HG02973 (cell line): Measurements from ENCODE around the gene AKAP9.
"Not testable (repeated sequence)": the region's sequence is repeated elsewhere in the genome, so short reads cannot be mapped to it uniquely, and the experiment has no call there.

Source experiments
- ATAC-seq: cut with Tn5 transposase; IDR thresholded peaks from one replicate; pipeline ENCODE4 v1.9.1; 2021; ENCODE audit warnings: moderate library complexity; ENCODE audit not compliant: unreplicated experiment

AKAP9 gene

GRCh38 chr7:92002720-92003119 is 62.1 kb downstream of the AKAP9 start:
- peak; percentile 72 for ATAC-seq

GRCh38 chr7:92006046-92006445 is 65.4 kb downstream of the AKAP9 start:
- ATAC-seq, result no peak

GRCh38 chr7:92010215-92010614 is 69.6 kb downstream of the AKAP9 start:
- no peak for ATAC-seq

- no peak for ATAC-seq
Measured at GRCh38 chr7:92013611-92014010, 72.9 kb downstream of the AKAP9 start.

GRCh38 chr7:92020636-92021035 is 80.0 kb downstream of the AKAP9 start:
- no peak for ATAC-seq

GRCh38 chr7:92025260-92025659 is 84.6 kb downstream of the AKAP9 start:
- no peak for ATAC-seq

- not testable (repeated sequence) for ATAC-seq
Measured at GRCh38 chr7:92026635-92027034, 86.0 kb downstream of the AKAP9 start.

GRCh38 chr7:92027128-92027527 is 86.5 kb downstream of the AKAP9 start:
- ATAC-seq, result not testable (repeated sequence)

- ATAC-seq, result no peak
Measured at GRCh38 chr7:92028226-92028625, 87.6 kb downstream of the AKAP9 start.

GRCh38 chr7:92028686-92029085 is 88.0 kb downstream of the AKAP9 start:
- no peak for ATAC-seq

- ATAC-seq, result no peak
Measured at GRCh38 chr7:92034116-92034515, 93.5 kb downstream of the AKAP9 start.

- ATAC-seq, result no peak
Measured at GRCh38 chr7:92035576-92035975, 94.9 kb downstream of the AKAP9 start.

- ATAC-seq, result no peak
Measured at GRCh38 chr7:92039900-92040299, 99.2 kb downstream of the AKAP9 start.

GRCh38 chr7:92042056-92042737 is 101.5 kb downstream of the AKAP9 start:
- ATAC-seq, result no peak

- no peak for ATAC-seq
Measured at GRCh38 chr7:92043098-92043497, 102.4 kb downstream of the AKAP9 start.

- no peak for ATAC-seq
Measured at GRCh38 chr7:92043637-92044036, 103.0 kb downstream of the AKAP9 start.

GRCh38 chr7:92044148-92044547 is 103.5 kb downstream of the AKAP9 start:
- ATAC-seq, result no peak

GRCh38 chr7:92044940-92045339 is 104.3 kb downstream of the AKAP9 start:
- no peak for ATAC-seq

GRCh38 chr7:92051655-92052054 is 111.0 kb downstream of the AKAP9 start:
- ATAC-seq, result no peak

GRCh38 chr7:92052159-92052558 is 111.5 kb downstream of the AKAP9 start:
- no peak for ATAC-seq

GRCh38 chr7:92052684-92053083 is 112.0 kb downstream of the AKAP9 start:
- ATAC-seq, result no peak

GRCh38 chr7:92053312-92053711 is 112.7 kb downstream of the AKAP9 start:
- no peak for ATAC-seq

- ATAC-seq, result no peak
Measured at GRCh38 chr7:92056286-92056685, 115.6 kb downstream of the AKAP9 start.
